GM23248 (cell line): ENCODE measurements around the gene PLCL2. TPM values are rescaled to one million over a fixed set of nuclear protein-coding genes. Genes with fewer than 3 reads are reported as not detected.

ENCODE experiments used
- DNase-seq: peaks from one replicate; pipeline ENCODE4 v3.0.0-alpha.2; 2015
- H2AFZ ChIP-seq: fragments of 200-600 bp; sonication (generic); 2 replicates; pipeline ENCODE4 v1.6.1; 2016; ENCODE audit warnings: antibody characterized with exemption
- H3F3A ChIP-seq: fragments of 200-600 bp; sonication (generic); 2 replicates; pipeline ENCODE4 v1.6.1; 2016; ENCODE audit warnings: mild to moderate bottlenecking, antibody characterized with exemption, mixed run types; ENCODE audit not compliant: insufficient read depth
- H3K27ac ChIP-seq: fragments of 200-600 bp; sonication (generic); 2 replicates; pipeline ENCODE4 v1.5.1; 2016; ENCODE audit warnings: mild to moderate bottlenecking
- H3K27me3 ChIP-seq: fragments of 200-600 bp; sonication (generic); replicated peaks from 2 replicates; pipeline ENCODE4 v1.6.1; 2016; ENCODE audit warnings: mild to moderate bottlenecking; ENCODE audit not compliant: insufficient read depth
- H3K36me3 ChIP-seq: fragments of 200-600 bp; sonication (generic); 2 replicates; pipeline ENCODE4 v1.6.1; 2016; ENCODE audit warnings: low read depth, mild to moderate bottlenecking
- H3K4me1 ChIP-seq: fragments of 200-600 bp; sonication (generic); 2 replicates; pipeline ENCODE4 v1.6.1; 2016; ENCODE audit warnings: mild to moderate bottlenecking; ENCODE audit not compliant: insufficient read depth
- H3K4me2 ChIP-seq: fragments of 200-600 bp; sonication (generic); one replicate; pipeline ENCODE4 v1.6.1; 2016; ENCODE audit warnings: mild to moderate bottlenecking; ENCODE audit not compliant: unreplicated experiment
- H3K4me3 ChIP-seq: fragments of 200-600 bp; sonication (generic); 2 replicates; pipeline ENCODE4 v1.5.1; 2016; ENCODE audit warnings: mild to moderate bottlenecking
- H3K79me2 ChIP-seq: fragments of 200-600 bp; sonication (generic); 2 replicates; pipeline ENCODE4 v1.6.1; 2016; ENCODE audit warnings: mild to moderate bottlenecking; ENCODE audit not compliant: insufficient read depth
- H3K9ac ChIP-seq: fragments of 200-600 bp; sonication (generic); 2 replicates; pipeline ENCODE4 v1.6.1; 2016; ENCODE audit warnings: mild to moderate bottlenecking
- H3K9me2 ChIP-seq: fragments of 200-600 bp; sonication (generic); 2 replicates; pipeline ENCODE4 v1.6.1; 2016; ENCODE audit warnings: mixed run types, mild to moderate bottlenecking, moderate library complexity; ENCODE audit not compliant: insufficient read depth
- H3K9me3 ChIP-seq: fragments of 200-600 bp; sonication (generic); one replicate; pipeline ENCODE4 v1.6.1; 2017; ENCODE audit warnings: low read depth
- H4K20me1 ChIP-seq: fragments of 200-600 bp; sonication (generic); 2 replicates; pipeline ENCODE4 v1.6.0; 2016; ENCODE audit not compliant: insufficient read depth
- EZH2 ChIP-seq: fragments of 200-600 bp; sonication (generic); IDR thresholded peaks from 2 replicates; pipeline ENCODE4 v1.6.1; 2018; ENCODE audit warnings: antibody characterized with exemption, mild to moderate bottlenecking; ENCODE audit not compliant: insufficient read depth, poor library complexity, severe bottlenecking
- EZH2phosphoT487 ChIP-seq: fragments of 200-600 bp; sonication (generic); IDR thresholded peaks from 2 replicates; pipeline ENCODE4 v1.6.1; 2018; ENCODE audit warnings: antibody characterized with exemption, moderate library complexity, mild to moderate bottlenecking, low read depth; ENCODE audit not compliant: insufficient read depth
- WGBS, 2 experiments: methylation state at CpG; one replicate each; pipeline ENCODE4 v1.1.6; 2015 to 2017; ENCODE audit warnings: low lambda C conversion rate in 2 of 2, low coverage in 1 of 2; ENCODE audit errors: missing lambda C conversion rate in 2 of 2; 5-methylcytosine and 5-hydroxymethylcytosine counted together
- in situ Hi-C: fragments of 300-500 bp; cut with MboI; formaldehyde crosslinking; loops from 2 replicates; pipeline ENCODE4 v1.15.0; 2020
- polyA plus RNA-seq: library from polyadenylated mRNA; unstranded; fragments of >200 nt; fragmentation: Nextera tagmentation; extraction: Ambion mirVana; gene quantifications from 2 replicates; pipeline ENCODE4 v1.2.1, GENCODE V29; 2016
- total RNA-seq: library from RNA; depleted of rRNA; stranded (reverse); fragments of >200 nt; shearing (Covaris generic); gene quantifications from 2 replicates; pipeline ENCODE4 v1.2.3, GENCODE V29; 2014

The PLCL2 gene
- total and polyA plus RNA-seq, 2 experiments from 2014 or later: 1.4 to 5.1 TPM

DNA sequence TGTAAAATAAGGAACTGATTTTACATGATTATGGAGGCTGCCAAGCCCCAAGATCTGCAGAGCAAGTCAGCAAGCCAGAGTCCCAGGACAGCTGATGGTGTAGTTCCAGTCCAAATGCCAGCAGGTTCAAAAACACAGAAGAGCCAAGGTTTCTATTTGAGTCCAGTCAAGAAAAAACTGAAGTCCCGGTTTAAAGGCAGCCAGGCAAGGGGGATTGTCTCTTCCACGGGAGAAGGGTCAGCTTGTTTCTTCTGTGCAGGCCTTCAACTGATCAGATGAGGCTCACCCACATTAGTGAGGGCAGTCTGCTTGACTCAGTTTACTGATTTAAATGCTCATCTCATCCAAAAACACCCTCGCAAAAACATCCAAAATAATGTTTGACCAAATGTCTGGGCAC is 246.2 kb downstream of the PLCL2 start:
- Histone ChIP-seq H3K79me2 (no peaks in the 10 kb centered on the region), H3K9ac (no peak overlapping the region), H3K9me3 (no peaks in the 10 kb centered on the region), H3K4me1 (no peaks in the 10 kb centered on the region), H3K4me2 (no peak overlapping the region), H3K27ac (no peak overlapping the region), H3K36me3 (no peaks in the 10 kb centered on the region), H3K9me2 (no peaks in the 10 kb centered on the region), H4K20me1 (no peaks in the 10 kb centered on the region), H2AFZ (no peak overlapping the region), H3F3A (no peaks in the 10 kb centered on the region), H3K27me3 (no peaks in the 10 kb centered on the region), H3K4me3 (no peak overlapping the region)
- no peak for TF ChIP-seq EZH2
- TF ChIP-seq EZH2phosphoT487: no peak
- no peak for DNase-seq
- WGBS, 2 experiments: 56 to 64% methylated on average over 3 of the region's 3 CpGs
- in situ Hi-C loops: no loop called here

DNA sequence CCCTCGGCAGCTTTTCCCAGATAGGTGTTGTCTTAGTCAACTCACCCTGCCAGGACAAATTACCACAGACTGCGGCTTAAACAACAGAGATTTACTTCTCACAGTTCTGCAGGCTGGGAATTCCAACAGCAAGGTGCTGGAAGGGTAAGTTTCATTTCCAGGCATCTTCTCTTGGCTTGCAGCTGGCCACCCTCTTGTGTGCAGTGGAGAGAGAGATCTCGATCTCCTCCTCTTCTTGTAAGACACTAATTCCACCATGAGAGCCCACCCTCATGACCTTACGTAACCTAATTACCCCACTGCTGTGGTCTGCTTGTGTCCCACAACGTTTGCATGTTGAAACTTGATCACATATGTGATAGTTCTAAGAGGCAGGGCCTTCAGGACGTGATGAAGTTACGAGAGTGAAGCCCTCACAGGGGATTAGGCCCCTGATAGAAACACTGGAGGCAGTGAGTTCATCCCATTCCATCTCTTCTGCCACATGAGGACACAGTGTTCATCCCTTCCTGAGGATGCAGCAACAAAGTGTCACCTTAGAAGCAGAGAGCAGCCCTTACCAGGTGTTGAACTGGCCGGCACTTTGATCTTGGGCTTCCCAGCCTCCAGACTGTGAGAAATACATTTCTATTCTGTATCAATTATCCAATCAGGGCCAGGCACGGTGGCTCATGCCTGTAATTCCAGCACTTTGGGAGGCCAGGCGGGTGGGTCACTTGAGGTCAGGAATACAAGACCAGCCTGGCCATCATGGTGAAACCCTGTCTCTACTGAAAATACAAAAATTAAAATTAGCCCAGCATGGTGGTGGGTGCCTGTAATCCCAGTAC is 247.7 kb downstream of the PLCL2 start:
- Histone ChIP-seq H2AFZ (no peak overlapping the region), H3K4me2 (no peak overlapping the region), H3K9ac (no peak overlapping the region), H3K36me3 (no peaks in the 10 kb centered on the region), H3K27me3 (no peaks in the 10 kb centered on the region), H4K20me1 (no peaks in the 10 kb centered on the region), H3K79me2 (no peaks in the 10 kb centered on the region), H3K4me3 (no peak overlapping the region), H3K4me1 (no peaks in the 10 kb centered on the region), H3K27ac (no peak overlapping the region), H3K9me3 (no peaks in the 10 kb centered on the region), H3K9me2 (no peaks in the 10 kb centered on the region), H3F3A (no peaks in the 10 kb centered on the region)
- WGBS, 2 experiments: 67 to 70% methylated on average over 10 of the region's 10 CpGs
- TF ChIP-seq EZH2phosphoT487 (no peak), EZH2 (no peak)
- in situ Hi-C loops: no loop called here
- no peak for DNase-seq

DNA sequence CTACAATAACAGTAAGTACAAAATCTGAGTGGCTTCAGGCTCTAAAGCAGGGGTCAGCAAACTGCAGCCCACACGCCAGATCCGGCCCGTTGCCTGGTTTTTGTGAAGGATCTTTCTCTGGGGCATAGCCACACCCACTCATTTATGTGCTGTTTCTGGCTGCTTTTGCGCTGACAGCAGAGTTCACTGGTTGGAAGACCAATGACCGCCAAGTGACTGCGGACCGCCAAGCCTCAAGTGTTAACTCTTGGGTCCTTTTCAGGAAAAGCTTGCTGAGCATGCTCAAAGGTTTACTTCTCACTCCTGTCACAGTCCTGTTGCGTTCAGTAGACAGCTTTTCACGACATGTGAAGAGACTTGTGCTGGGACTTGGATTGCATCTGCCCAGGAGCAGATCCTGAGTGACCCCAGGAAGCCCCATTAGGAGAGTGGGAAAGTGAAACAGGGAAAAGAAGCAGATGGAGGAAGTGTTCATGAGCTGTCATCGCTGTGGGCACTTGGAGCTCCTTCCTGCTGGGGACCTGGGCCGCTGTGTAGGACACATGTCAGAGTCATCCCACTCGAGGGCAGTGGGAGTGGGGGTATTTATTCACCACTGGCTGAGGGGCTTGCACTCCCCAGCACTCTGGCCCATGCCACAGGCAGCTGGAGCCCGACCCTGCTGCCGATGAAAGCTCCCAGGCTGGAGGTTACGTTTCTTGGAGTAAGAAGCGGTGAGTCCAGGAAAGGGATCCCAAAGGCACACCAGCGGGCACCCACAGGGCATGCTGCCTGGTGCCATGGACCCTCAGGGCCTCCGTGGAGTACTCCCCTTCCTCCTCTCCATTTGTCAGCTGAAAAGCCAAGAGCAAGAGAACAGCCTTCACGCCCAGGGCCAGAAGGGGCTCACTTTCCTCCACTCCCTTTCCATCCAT is 249.1 kb downstream of the PLCL2 start:
- no peak overlapping the region for H3K9ac ChIP-seq
- H3K4me3 ChIP-seq: no peak overlapping the region
- no peaks in the 10 kb centered on the region for H3K4me1 ChIP-seq
- H3K27ac ChIP-seq: no peak overlapping the region
- no peak for DNase-seq
- no peaks in the 10 kb centered on the region for H3K36me3 ChIP-seq
- H4K20me1 ChIP-seq: no peaks in the 10 kb centered on the region
- in situ Hi-C loops: no loop called here
- H3F3A ChIP-seq: no peaks in the 10 kb centered on the region
- H3K9me2 ChIP-seq: no peaks in the 10 kb centered on the region
- H3K27me3 ChIP-seq: no peaks in the 10 kb centered on the region; the same call in 1 of the 2 replicates
- no peaks in the 10 kb centered on the region for H3K79me2 ChIP-seq
- H3K9me3 ChIP-seq: no peaks in the 10 kb centered on the region
- no peak overlapping the region for H2AFZ ChIP-seq
- 86 to 87% methylated on average over 19 of the region's 19 CpGs for WGBS, 2 experiments
- no peak overlapping the region for H3K4me2 ChIP-seq
- TF ChIP-seq EZH2phosphoT487 (no peak), EZH2 (no peak)

DNA sequence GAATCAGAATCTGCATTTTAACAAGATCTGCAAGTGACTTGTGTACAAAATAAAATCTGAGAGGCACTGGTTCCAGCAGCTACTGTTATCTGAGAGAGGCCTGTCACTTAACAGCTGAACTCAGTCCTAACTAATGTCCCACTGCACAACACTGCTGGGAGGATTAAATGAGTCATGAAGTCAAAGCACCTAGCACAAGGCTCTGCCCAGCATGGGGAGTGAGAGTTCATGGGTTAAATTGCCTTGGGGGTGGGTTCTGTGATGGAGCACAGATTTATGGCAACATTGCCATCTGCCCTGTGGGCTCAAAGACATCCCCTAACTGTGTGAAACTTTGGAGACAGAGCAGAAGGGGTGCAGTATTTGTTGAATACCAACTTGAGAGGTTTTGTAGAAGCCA is 250.9 kb downstream of the PLCL2 start:
- in situ Hi-C loops: no loop called here
- no peak for TF ChIP-seq EZH2phosphoT487
- TF ChIP-seq EZH2: no peak
- no peaks in the 10 kb centered on the region for H3K36me3 ChIP-seq
- no peak overlapping the region for H3K4me2 ChIP-seq
- H3K4me1 ChIP-seq: no peaks in the 10 kb centered on the region
- no peak overlapping the region for H3K4me3 ChIP-seq
- H2AFZ ChIP-seq: no peak overlapping the region
- no peak for DNase-seq
- no peaks in the 10 kb centered on the region for H3K9me3 ChIP-seq
- no peaks in the 10 kb centered on the region for H3F3A ChIP-seq
- H3K9me2 ChIP-seq: no peaks in the 10 kb centered on the region
- H4K20me1 ChIP-seq: no peaks in the 10 kb centered on the region
- no peak overlapping the region for H3K9ac ChIP-seq
- no peak overlapping the region for H3K27ac ChIP-seq
- no peaks in the 10 kb centered on the region for H3K79me2 ChIP-seq
- no peaks in the 10 kb centered on the region; the same call in 1 of the 2 replicates for H3K27me3 ChIP-seq
